HEK293 (cell line): ENCODE data around the gene NTSR2.
A peak's percentile ranks its signal among the peaks of the same experiment; 100 is the strongest.

ENCODE experiments used
- CTCF ChIA-PET: fragments of 350-600 bp; formaldehyde crosslinking; extraction: SDS; loops from one replicate; lab custom pipeline; 2021; ENCODE audit warnings: antibody characterized with exemption; lab: Yijun Ruan, JAX
- POLR2A ChIA-PET: fragments of 300-600 bp; formaldehyde crosslinking; extraction: SDS; loops from one replicate; lab custom pipeline; 2020; ENCODE audit warnings: antibody characterized with exemption, inconsistent platforms; lab: Yijun Ruan, JAX
- H3K27ac ChIP-seq: fragments of 200-500 bp; sonication (Bioruptor generic); 2 replicates; pipeline ENCODE4 v1.5.1; 2014; ENCODE audit warnings: low read depth, low read length, control low read depth, inconsistent platforms; ENCODE audit errors: extremely low read depth
- H3K36me3 ChIP-seq, 2 experiments: fragments of 200-500 bp in 1 of 2; sonication (Bioruptor generic) in 1 of 2; 1 replicate in 1 of 2; 2 replicates in 1 of 2; pipeline ENCODE4 v1.5.1; 2014 to 2017; ENCODE audit warnings: inconsistent platforms in 2 of 2, low read length in 2 of 2; ENCODE audit not compliant: control insufficient read depth in 2 of 2, insufficient read depth in 1 of 2
- H3K4me1 ChIP-seq: fragments of 200-500 bp; sonication (Bioruptor generic); 2 replicates; pipeline ENCODE4 v1.5.1; 2014; ENCODE audit warnings: mild to moderate bottlenecking, low read length, inconsistent platforms; ENCODE audit not compliant: control insufficient read depth, insufficient read depth
- H3K4me3 ChIP-seq: 2 replicates; pipeline ENCODE4 v1.5.1; 2011; ENCODE audit warnings: low read depth, mild to moderate bottlenecking, control low read depth, low read length, moderate library complexity
- H3K9me3 ChIP-seq: fragments of 200-500 bp; sonication (Bioruptor generic); 2 replicates; pipeline ENCODE4 v1.5.1; 2014; ENCODE audit warnings: low read depth, low read length, inconsistent platforms; ENCODE audit not compliant: control insufficient read depth, insufficient read depth
- GLIS2 ChIP-seq: fragments of 450-650 bp; formaldehyde crosslinking; IDR thresholded peaks from 2 replicates; pipeline ENCODE4 v1.5.1; 2016; ENCODE audit warnings: missing biosample characterization, missing genetic modification characterization
- IKZF3 ChIP-seq: fragments of 450-650 bp; IDR thresholded peaks from 2 replicates; pipeline ENCODE4 v1.5.0; 2018; ENCODE audit warnings: missing biosample characterization, mild to moderate bottlenecking, missing genetic modification characterization, moderate library complexity
- OVOL3 ChIP-seq: fragments of 450-650 bp; formaldehyde crosslinking; IDR thresholded peaks from 2 replicates; pipeline ENCODE4 v1.5.1; 2016; ENCODE audit warnings: missing biosample characterization, missing genetic modification characterization
- SALL2 ChIP-seq: fragments of 450-650 bp; formaldehyde crosslinking; IDR thresholded peaks from 2 replicates; pipeline ENCODE4 v1.5.0; 2017; ENCODE audit warnings: missing biosample characterization, mild to moderate bottlenecking, missing genetic modification characterization, borderline replicate concordance
- SCRT1 ChIP-seq: fragments of 450-650 bp; formaldehyde crosslinking; IDR thresholded peaks from 2 replicates; pipeline ENCODE4 v1.5.1; 2016; ENCODE audit warnings: missing biosample characterization, missing genetic modification characterization, borderline replicate concordance
- ZBTB20 ChIP-seq: fragments of 450-650 bp; formaldehyde crosslinking; IDR thresholded peaks from 2 replicates; pipeline ENCODE4 v1.5.1; 2016; ENCODE audit warnings: missing biosample characterization, missing genetic modification characterization
- ZIC2 ChIP-seq: fragments of 450-650 bp; formaldehyde crosslinking; IDR thresholded peaks from 2 replicates; pipeline ENCODE4 v1.5.1; 2016; ENCODE audit warnings: missing biosample characterization, missing genetic modification characterization
- ZNF146 ChIP-seq: fragments of 450-650 bp; formaldehyde crosslinking; IDR thresholded peaks from 2 replicates; pipeline ENCODE4 v1.5.1; 2016; ENCODE audit warnings: missing biosample characterization, missing genetic modification characterization
- ZNF18 ChIP-seq: fragments of 450-650 bp; formaldehyde crosslinking; IDR thresholded peaks from 2 replicates; pipeline ENCODE4 v1.5.1; 2016; ENCODE audit warnings: missing biosample characterization, missing genetic modification characterization
- ZNF324 ChIP-seq: fragments of 450-650 bp; formaldehyde crosslinking; IDR thresholded peaks from 2 replicates; pipeline ENCODE4 v1.5.1; 2016; ENCODE audit warnings: missing biosample characterization, missing genetic modification characterization
- ZNF335 ChIP-seq: fragments of 450-650 bp; formaldehyde crosslinking; conservative IDR thresholded peaks from 2 replicates; pipeline ENCODE4 v1.5.1; 2016; ENCODE audit warnings: missing biosample characterization, missing genetic modification characterization
- ZNF449 ChIP-seq: fragments of 450-650 bp; formaldehyde crosslinking; IDR thresholded peaks from 2 replicates; pipeline ENCODE4 v1.5.1; 2017; ENCODE audit warnings: missing biosample characterization, mild to moderate bottlenecking, missing genetic modification characterization, moderate library complexity
- ZNF473 ChIP-seq: fragments of 450-650 bp; formaldehyde crosslinking; IDR thresholded peaks from 2 replicates; pipeline ENCODE4 v1.5.1; 2017; ENCODE audit warnings: missing biosample characterization, missing genetic modification characterization
- ZNF501 ChIP-seq: fragments of 450-650 bp; formaldehyde crosslinking; IDR thresholded peaks from 2 replicates; pipeline ENCODE4 v1.5.1; 2016; ENCODE audit warnings: missing biosample characterization, missing genetic modification characterization
- ZNF510 ChIP-seq: fragments of 450-650 bp; formaldehyde crosslinking; IDR thresholded peaks from 2 replicates; pipeline ENCODE4 v1.5.1; 2018; ENCODE audit warnings: mild to moderate bottlenecking, missing genetic modification characterization, missing biosample characterization; ENCODE audit not compliant: insufficient replicate concordance
- ZNF521 ChIP-seq: fragments of 450-650 bp; formaldehyde crosslinking; IDR thresholded peaks from 2 replicates; pipeline ENCODE4 v1.5.1; 2017; ENCODE audit warnings: missing biosample characterization, mild to moderate bottlenecking, missing genetic modification characterization
- ZNF549 ChIP-seq: fragments of 450-650 bp; IDR thresholded peaks from 2 replicates; pipeline ENCODE4 v1.5.1; 2018; ENCODE audit warnings: missing biosample characterization, missing genetic modification characterization, mild to moderate bottlenecking, inconsistent platforms, moderate library complexity
- ZNF560 ChIP-seq: fragments of 450-650 bp; formaldehyde crosslinking; IDR thresholded peaks from 2 replicates; pipeline ENCODE4 v1.5.1; 2017; ENCODE audit warnings: missing biosample characterization, missing genetic modification characterization, borderline replicate concordance
- ZNF629 ChIP-seq: fragments of 450-650 bp; formaldehyde crosslinking; IDR thresholded peaks from 2 replicates; pipeline ENCODE4 v1.5.1; 2017; ENCODE audit warnings: missing biosample characterization, missing genetic modification characterization
- ZNF639 ChIP-seq: fragments of 450-650 bp; formaldehyde crosslinking; IDR thresholded peaks from 2 replicates; pipeline ENCODE4 v1.5.1; 2016; ENCODE audit warnings: missing biosample characterization, missing genetic modification characterization
- ZNF692 ChIP-seq: fragments of 450-650 bp; formaldehyde crosslinking; IDR thresholded peaks from 2 replicates; pipeline ENCODE4 v1.5.1; 2016; ENCODE audit warnings: missing biosample characterization, missing genetic modification characterization
- ZNF704 ChIP-seq: fragments of 450-650 bp; formaldehyde crosslinking; IDR thresholded peaks from 2 replicates; pipeline ENCODE4 v1.5.1; 2016; ENCODE audit warnings: missing biosample characterization, missing genetic modification characterization
- ZNF792 ChIP-seq: fragments of 450-650 bp; formaldehyde crosslinking; IDR thresholded peaks from 2 replicates; pipeline ENCODE4 v1.5.1; 2016; ENCODE audit warnings: missing biosample characterization, missing genetic modification characterization

The NTSR2 gene

GRCh38 chr2:11652553-11652952 lies 17.4 kb downstream of the NTSR2 start:
- CTCF ChIA-PET: interaction anchor here (0.8 to 1.3 kb wide), 4 partner anchors 9 to 189 kb away, joined by 3 to 4 read pairs (median 3); no protein-coding TSS in a partner anchor
- TF ChIP-seq SALL2 (tag by site-specific recombination) (no peak), GLIS2 (tag by site-specific recombination) (no peak), ZNF639 (no peak), IKZF3 (tag by site-specific recombination) (no peak), ZNF792 (no peak), ZNF560 (no peak), OVOL3 (tag by site-specific recombination) (no peak), ZNF18 (no peak)
- TF ChIP-seq, all 188 proteins: peak for 0
- H3K27ac ChIP-seq: no peak overlapping the region
- no peaks in the 10 kb centered on the region for H3K36me3 ChIP-seq
- no peaks in the 10 kb centered on the region for H3K4me1 ChIP-seq
- no peak overlapping the region for H3K4me3 ChIP-seq
- POLR2A ChIA-PET: no interaction called here
- H3K9me3 ChIP-seq: no peaks in the 10 kb centered on the region

- H3K27ac ChIP-seq: no peak overlapping the region
- POLR2A ChIA-PET: no interaction called here
- H3K4me3 ChIP-seq: no peak overlapping the region
- H3K4me1 ChIP-seq: no peaks in the 10 kb centered on the region
- no peaks in the 10 kb centered on the region for H3K9me3 ChIP-seq
- TF ChIP-seq ZNF629 (tag by site-specific recombination) (no peak), ZNF692 (tag by site-specific recombination) (no peak), ZNF704 (no peak), ZNF501 (tag by site-specific recombination) (no peak), ZNF335 (tag by site-specific recombination) (no peak), ZNF146 (tag by site-specific recombination) (no peak)
- no peaks in the 10 kb centered on the region for H3K36me3 ChIP-seq
- CTCF ChIA-PET: interaction anchor here (0.6 to 1.3 kb wide), 5 partner anchors 8 to 188 kb away, joined by 3 to 4 read pairs (median 3); no protein-coding TSS in a partner anchor
Observed at GRCh38 chr2:11651856-11652548, 18.0 kb downstream of the NTSR2 start.

- no peaks in the 10 kb centered on the region for H3K9me3 ChIP-seq
- CTCF ChIA-PET: interaction anchor here (0.6 kb wide), 1 partner anchor 16 kb away, joined by 4 read pairs; no protein-coding TSS in a partner anchor
- no peaks in the 10 kb centered on the region for H3K36me3 ChIP-seq
- no peaks in the 10 kb centered on the region for H3K4me1 ChIP-seq
- no peak for TF ChIP-seq SCRT1 (tag by site-specific recombination)
- no peak for TF ChIP-seq ZNF521 (tag by site-specific recombination)
- TF ChIP-seq ZNF549 (tag by site-specific recombination): no peak
- no peak for TF ChIP-seq ZBTB20 (tag by site-specific recombination)
- no peak for TF ChIP-seq ZNF324 (tag by site-specific recombination)
- TF ChIP-seq ZNF510: no peak
- no peak for TF ChIP-seq ZNF473 (tag by site-specific recombination)
- no peak for TF ChIP-seq ZIC2 (tag by site-specific recombination)
- peak; percentile 93 for TF ChIP-seq ZNF449 (tag by site-specific recombination)
- no peak overlapping the region for H3K27ac ChIP-seq
- H3K4me3 ChIP-seq: no peak overlapping the region
- POLR2A ChIA-PET: no interaction called here
Observed at GRCh38 chr2:11649093-11649492, 20.9 kb downstream of the NTSR2 start.
